GM12864 (cell line): ENCODE results near the gene PAN2.
"Not testable (repeated sequence)": the region's sequence is repeated elsewhere in the genome, so short reads cannot be mapped to it uniquely, and the experiment has no call there.

Experiments
- DNase-seq: peaks from one replicate; pipeline ENCODE4 v3.0.0-alpha.2; 2011; ENCODE audit warnings: low read depth
- H3K4me3 ChIP-seq: 2 replicates; pipeline ENCODE4 v1.5.1; 2011; ENCODE audit warnings: mild to moderate bottlenecking, low read depth, low read length, control low read depth
- TF ChIP-seq, protein P1 (sequence below): IDR thresholded peaks from 2 replicates; pipeline ENCODE4 v1.5.1; 2011; ENCODE audit warnings: low read depth, mild to moderate bottlenecking, moderate library complexity, low read length, control low read depth, inconsistent platforms; ENCODE audit errors: missing control alignments

Gene PAN2

DNA sequence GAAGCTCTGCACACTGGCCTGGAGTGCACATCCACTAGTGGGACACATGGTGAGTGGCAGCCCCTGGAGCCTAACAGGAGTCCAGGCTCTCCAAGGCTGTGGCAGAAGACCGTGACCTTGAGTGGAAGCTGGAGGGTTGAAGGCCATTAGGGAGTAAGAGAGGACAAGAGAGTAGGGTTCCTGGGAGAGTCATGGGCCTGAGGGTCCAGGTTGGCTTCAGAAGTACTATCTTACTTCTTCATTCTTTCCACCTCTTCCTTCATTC lies 5.3 kb upstream of the PAN2 start:
- peak overlapping the region; percentile 30; the same call in 1 of the 2 replicates for H3K4me3 ChIP-seq

DNA sequence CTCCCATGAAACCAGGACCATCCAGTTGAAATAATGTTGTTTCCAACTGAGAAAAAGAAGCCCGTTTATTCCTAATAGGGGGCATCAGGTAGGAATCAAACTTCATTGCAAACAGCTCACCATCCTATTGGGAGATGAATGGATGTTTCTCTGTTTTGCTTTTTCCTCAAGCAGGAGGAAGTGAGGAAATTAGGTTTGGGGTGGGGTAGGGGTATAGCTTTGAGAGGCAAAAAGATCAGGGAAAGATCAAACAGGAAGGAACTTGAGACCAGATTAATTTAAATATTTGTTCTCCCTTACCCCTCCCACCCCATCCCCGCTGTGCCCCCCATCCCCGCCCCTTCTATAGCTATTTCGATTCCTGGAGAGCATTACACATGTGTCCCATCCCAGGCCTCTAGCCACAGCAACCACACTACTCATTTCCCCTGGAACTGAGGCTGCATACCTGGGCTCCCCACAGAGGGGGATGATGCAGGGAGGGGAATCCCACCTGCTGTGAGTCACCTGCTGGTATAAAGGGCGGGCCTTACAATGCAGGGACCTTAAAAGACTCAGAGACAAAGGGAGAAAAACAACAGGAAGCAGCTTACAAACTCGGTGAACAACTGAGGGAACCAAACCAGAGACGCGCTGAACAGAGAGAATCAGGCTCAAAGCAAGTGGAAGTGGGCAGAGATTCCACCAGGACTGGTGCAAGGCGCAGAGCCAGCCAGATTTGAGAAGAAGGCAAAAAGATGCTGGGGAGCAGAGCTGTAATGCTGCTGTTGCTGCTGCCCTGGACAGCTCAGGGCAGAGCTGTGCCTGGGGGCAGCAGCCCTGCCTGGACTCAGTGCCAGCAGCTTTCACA lies 4.7 kb upstream of the PAN2 start, which contains the start of gene IL23A:
IL23A (plus strand) TSS at position 577 of the 850 bp plus-strand sequence; CDS start at position 738, 161 bp downstream.
- peak within 1 kb of the TSS; percentile 30; the same call in 1 of the 2 replicates for H3K4me3 ChIP-seq
- DNase-seq: peak; percentile 68
- TF ChIP-seq, protein P1, sequence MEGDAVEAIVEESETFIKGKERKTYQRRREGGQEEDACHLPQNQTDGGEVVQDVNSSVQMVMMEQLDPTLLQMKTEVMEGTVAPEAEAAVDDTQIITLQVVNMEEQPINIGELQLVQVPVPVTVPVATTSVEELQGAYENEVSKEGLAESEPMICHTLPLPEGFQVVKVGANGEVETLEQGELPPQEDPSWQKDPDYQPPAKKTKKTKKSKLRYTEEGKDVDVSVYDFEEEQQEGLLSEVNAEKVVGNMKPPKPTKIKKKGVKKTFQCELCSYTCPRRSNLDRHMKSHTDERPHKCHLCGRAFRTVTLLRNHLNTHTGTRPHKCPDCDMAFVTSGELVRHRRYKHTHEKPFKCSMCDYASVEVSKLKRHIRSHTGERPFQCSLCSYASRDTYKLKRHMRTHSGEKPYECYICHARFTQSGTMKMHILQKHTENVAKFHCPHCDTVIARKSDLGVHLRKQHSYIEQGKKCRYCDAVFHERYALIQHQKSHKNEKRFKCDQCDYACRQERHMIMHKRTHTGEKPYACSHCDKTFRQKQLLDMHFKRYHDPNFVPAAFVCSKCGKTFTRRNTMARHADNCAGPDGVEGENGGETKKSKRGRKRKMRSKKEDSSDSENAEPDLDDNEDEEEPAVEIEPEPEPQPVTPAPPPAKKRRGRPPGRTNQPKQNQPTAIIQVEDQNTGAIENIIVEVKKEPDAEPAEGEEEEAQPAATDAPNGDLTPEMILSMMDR: no peak

More for the DNA sequence above, 5.3 kb upstream of the PAN2 start:
- no peak for DNase-seq
- TF ChIP-seq, protein P1: no peak

DNA sequence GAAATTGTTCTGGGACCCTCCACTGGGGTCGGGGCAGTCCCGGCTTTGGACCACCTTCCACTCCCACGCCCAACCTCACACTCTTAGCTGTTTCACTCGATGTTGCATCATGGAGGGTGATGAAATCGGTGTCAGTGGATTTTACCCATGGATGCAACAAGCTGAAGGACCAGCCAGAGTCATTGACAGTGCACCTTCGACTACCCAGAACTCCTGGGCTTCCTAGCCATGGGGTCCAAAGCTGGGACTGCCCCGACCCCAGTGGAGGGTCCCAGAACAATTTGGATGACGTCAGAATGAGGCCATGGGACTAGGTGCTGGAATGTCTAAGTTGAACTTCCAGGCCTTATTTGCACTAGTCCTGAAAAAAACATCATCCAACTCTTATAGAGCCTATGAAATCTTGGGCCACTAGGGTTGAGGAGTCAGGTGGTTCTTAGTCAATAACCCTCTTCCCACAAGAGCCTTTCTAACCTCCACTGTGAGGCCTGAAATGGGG lies 4.0 kb upstream of the PAN2 start:
- no peak for DNase-seq
- H3K4me3 ChIP-seq: no peak overlapping the region
- TF ChIP-seq, protein P1: no peak

DNA sequence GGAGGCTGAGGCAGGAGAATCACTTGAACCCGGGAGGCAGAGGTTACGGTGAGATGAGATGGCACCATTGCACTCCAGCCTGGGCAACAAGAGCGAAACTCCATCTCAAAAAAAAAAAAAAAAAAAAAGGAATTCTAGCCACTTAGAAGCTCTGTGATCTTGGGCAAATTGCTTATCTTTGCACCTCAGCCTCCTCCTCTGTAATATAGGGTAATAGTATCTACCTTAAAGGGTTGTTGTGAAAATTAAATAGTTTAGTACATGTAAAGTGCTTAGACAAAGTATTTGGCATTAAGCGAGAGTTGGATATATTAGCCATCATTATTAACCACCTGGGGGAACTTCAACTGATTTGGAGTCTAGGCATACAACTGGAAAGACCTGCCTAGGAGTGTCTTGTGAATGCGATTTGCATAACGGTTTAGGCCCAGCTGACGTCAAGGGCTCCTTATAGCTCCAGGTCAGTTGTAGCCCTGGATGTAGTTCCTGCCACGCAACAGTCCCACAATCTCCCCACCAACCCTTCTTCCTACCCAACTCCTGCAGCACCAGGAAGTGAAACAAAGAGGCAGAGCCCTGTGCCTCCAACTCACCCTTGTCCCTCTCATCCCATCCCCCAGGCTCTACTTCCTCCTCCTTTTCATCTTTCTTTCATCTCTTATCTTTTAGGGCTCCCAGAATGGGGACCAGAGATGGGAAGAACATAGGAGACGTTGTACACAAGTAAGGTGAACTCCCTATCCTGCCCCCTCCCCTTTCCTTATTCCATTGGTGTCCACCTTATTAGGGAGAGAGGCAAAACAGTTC lies 2.8 kb upstream of the PAN2 start:
- TF ChIP-seq, protein P1: no peak
- DNase-seq: peak; percentile 69

DNA sequence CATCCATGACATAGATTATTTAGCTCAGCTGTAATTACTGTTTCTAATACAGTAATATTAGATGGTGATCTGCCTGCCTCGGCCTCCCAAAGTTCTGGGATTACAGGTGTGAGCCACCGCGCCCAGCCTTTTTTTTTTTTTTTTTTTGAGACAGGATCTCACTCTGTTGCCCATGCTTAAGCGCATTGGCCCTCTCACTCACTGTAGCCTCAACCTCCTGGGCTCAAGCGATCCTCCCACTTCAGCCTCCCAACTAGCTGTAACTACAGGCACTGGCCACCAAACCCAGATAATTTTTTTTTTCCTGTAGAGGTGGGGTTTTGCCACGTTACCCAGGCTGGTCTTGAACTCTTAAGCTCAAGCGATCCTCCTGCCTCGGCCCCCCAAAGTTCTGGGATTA lies 1.7 kb upstream of the PAN2 start:
- H3K4me3 ChIP-seq, DNase-seq: not testable (repeated sequence)

More for the DNA sequence above, 2.8 kb upstream of the PAN2 start:
- no peak overlapping the region for H3K4me3 ChIP-seq

DNA sequence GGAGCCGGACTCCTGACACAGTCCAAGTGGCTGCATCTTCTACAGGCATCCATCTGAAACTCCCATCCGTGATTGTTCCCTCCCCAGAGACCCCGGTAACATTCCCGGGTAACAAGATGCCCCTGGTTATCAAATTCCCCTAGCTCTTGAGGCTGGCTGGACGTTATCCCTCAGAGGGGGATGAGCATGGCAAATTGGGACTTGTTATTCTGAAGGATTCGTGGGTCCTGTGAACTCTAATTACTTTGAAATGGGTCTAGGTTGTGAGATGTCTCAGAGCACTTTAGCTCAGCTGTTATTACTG lies 642 bp upstream of the PAN2 start:
- TF ChIP-seq, protein P1: no peak
- peak overlapping the region; percentile 77 for H3K4me3 ChIP-seq
- DNase-seq: no peak

DNA sequence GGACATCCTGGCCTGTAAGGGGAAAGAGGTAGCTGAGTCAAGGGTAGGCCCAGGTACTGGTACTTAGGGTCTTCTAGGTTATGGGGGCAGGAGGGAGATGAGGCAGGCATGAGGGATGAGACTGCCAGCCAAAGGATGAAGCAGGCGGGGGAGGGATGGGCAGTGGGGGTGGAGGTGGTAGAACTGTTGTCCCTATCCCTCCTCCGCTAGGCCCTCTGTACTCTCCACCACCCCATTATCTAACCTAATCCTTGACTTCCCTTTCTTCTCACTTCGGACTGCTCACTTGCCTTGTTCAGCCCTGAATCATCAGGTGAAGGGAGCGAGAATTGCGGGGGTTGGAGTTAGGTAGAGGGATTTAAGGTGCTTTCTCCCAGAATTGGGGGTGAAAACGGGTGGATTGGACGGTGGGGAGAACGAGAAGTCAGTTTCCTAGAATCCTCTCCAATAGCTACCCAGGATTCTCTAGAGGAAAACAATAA lies 562 bp downstream of the PAN2 start:
- H3K4me3 ChIP-seq: peak overlapping the region; percentile 77
- no peak for DNase-seq
- TF ChIP-seq, protein P1: no peak
